ENCODE results near the gene ANG. TPM values are rescaled to one million over a fixed set of nuclear protein-coding genes. Genes with fewer than 3 reads are reported as not detected.
A peak's percentile ranks its signal among the peaks of the same experiment; 100 is the strongest.
"Not testable (repeated sequence)": the region's sequence is repeated elsewhere in the genome, so short reads cannot be mapped to it uniquely, and the experiment has no call there.

Gene ANG
- total RNA-seq, 4 donors from 2014 or later, result 13.7 to 30.6 (median 19.8) TPM

GRCh38 chr14:20723488-20723887, 34.9 kb downstream of the ANG start:
- Histone ChIP-seq H3K27me3 (peaks cover 0 to 42% (median 0%) of the 10 kb centered on the region in 4 donors), H3K4me3 (peak overlapping the region in 3 of 4 donors; percentile 16 to 27 (median 21)), H3K36me3 (no peaks in the 10 kb centered on the region), H3K4me1 (peaks cover 0 to 6% (median 0%) of the 10 kb centered on the region in 4 donors), H3K27ac (replicated peaks in 1 of 4) (no peak overlapping the region), H3K9me3 (no peaks in the 10 kb centered on the region)
- intact Hi-C loops (cut with DNase I), result no loop called here
- 72% methylated on average over 10 of the region's 28 CpGs for WGBS
- no peak for DNase-seq (ENCODE audit: extremely low spot score)
- no peak for TF ChIP-seq POLR2A (IDR thresholded peaks at IDR 0.05; ENCODE audit: low read depth)
- TF ChIP-seq POLR2AphosphoS5 (IDR thresholded peaks at IDR 0.05), result no peak
- TF ChIP-seq CTCF (IDR thresholded peaks at IDR 0.05), result no peak
- no peak for TF ChIP-seq EP300 (IDR thresholded peaks at IDR 0.05)

GRCh38 chr14:20726121-20726520, 37.6 kb downstream of the ANG start:
- H3K36me3 ChIP-seq; H3K4me3 ChIP-seq; H3K9me3 ChIP-seq; H3K27ac ChIP-seq (replicated peaks in 1 of 4); DNase-seq (ENCODE audit: extremely low spot score); intact Hi-C loops (cut with DNase I); H3K4me1 ChIP-seq: not testable (repeated sequence)
- 84% methylated on average over 3 of the region's 3 CpGs for WGBS
- H3K27me3 ChIP-seq, result peaks cover 0 to 38% (median 0%) of the 10 kb centered on the region in 4 donors

- H3K27ac ChIP-seq (replicated peaks in 1 of 4), result no peak overlapping the region
- H3K9me3 ChIP-seq, result no peaks in the 10 kb centered on the region
- intact Hi-C loops (cut with DNase I), result no loop called here
- TF ChIP-seq POLR2A (IDR thresholded peaks at IDR 0.05; ENCODE audit: low read depth) (no peak), POLR2AphosphoS5 (IDR thresholded peaks at IDR 0.05) (no peak), CTCF (IDR thresholded peaks at IDR 0.05) (no peak), EP300 (IDR thresholded peaks at IDR 0.05) (no peak)
- H3K36me3 ChIP-seq, result no peaks in the 10 kb centered on the region
- 94% methylated on average over 1 of the region's 1 CpG for WGBS
- peaks cover 0 to 38% (median 0%) of the 10 kb centered on the region in 4 donors for H3K27me3 ChIP-seq
- peaks cover 0 to 6% (median 0%) of the 10 kb centered on the region in 4 donors for H3K4me1 ChIP-seq
- no peak overlapping the region for H3K4me3 ChIP-seq
- DNase-seq (ENCODE audit: extremely low spot score), result no peak
These were observed 38.0 kb downstream of the ANG start for GRCh38 chr14:20726531-20726930.

- WGBS, result 70% methylated on average over 6 of the region's 6 CpGs
- DNase-seq (ENCODE audit: extremely low spot score), result no peak
- no peak for TF ChIP-seq EP300 (IDR thresholded peaks at IDR 0.05)
- no peak for TF ChIP-seq CTCF (IDR thresholded peaks at IDR 0.05)
- no peak for TF ChIP-seq POLR2A (IDR thresholded peaks at IDR 0.05; ENCODE audit: low read depth)
- no peak for TF ChIP-seq POLR2AphosphoS5 (IDR thresholded peaks at IDR 0.05)
- no peaks in the 10 kb centered on the region for H3K36me3 ChIP-seq
- H3K27ac ChIP-seq (replicated peaks in 1 of 4), result no peak overlapping the region
- intact Hi-C loops (cut with DNase I), result no loop called here
- no peaks in the 10 kb centered on the region for H3K9me3 ChIP-seq
- no peaks in the 10 kb centered on the region for H3K4me1 ChIP-seq
- no peak overlapping the region for H3K4me3 ChIP-seq
- H3K27me3 ChIP-seq, result peaks cover 0 to 8% (median 0%) of the 10 kb centered on the region in 4 donors
These were observed 42.3 kb downstream of the ANG start for GRCh38 chr14:20730891-20731290.

- H3K27me3 ChIP-seq, result no peaks in the 10 kb centered on the region
- 96% methylated on average over 5 of the region's 5 CpGs for WGBS
These were observed 43.9 kb downstream of the ANG start for GRCh38 chr14:20732477-20732876.

More at GRCh38 chr14:20732477-20732876, 43.9 kb downstream of the ANG start:
- no peak for TF ChIP-seq POLR2A (IDR thresholded peaks at IDR 0.05; ENCODE audit: low read depth)
- no peak for TF ChIP-seq POLR2AphosphoS5 (IDR thresholded peaks at IDR 0.05)
- no peak for TF ChIP-seq EP300 (IDR thresholded peaks at IDR 0.05)
- TF ChIP-seq CTCF (IDR thresholded peaks at IDR 0.05), result no peak
- Histone ChIP-seq H3K27ac (replicated peaks in 1 of 4) (no peak overlapping the region), H3K36me3 (no peaks in the 10 kb centered on the region), H3K9me3 (no peaks in the 10 kb centered on the region), H3K4me1 (no peaks in the 10 kb centered on the region), H3K4me3 (no peak overlapping the region)
- intact Hi-C loops (cut with DNase I), result no loop called here
- no peak for DNase-seq (ENCODE audit: extremely low spot score)
